ENCODE results near the gene RHOBTB3.

RHOBTB3 gene

DNA sequence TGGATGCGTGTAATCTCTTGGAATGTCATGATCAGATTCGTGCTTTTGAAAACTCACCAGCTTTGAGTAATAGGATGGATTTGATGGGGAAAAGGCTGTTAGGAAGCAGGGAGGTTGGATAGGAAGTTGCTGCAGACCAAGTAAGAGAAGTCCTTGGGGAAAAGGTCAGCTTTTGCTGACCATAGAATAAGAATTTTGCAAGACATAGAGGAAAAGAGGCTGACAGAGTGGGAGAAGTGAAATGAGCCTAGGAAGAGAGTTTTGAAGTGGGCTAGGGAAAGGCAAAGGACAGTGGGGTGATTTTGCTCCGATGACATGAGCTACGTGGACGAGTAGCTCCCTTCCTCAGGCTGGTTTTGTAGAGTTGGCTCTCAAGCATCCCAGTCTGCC is 31.5 kb downstream of the RHOBTB3 start:
- DNase-seq: no peak

- no peak for DNase-seq
These were observed 32.8 kb downstream of the RHOBTB3 start for GRCh38 chr5:95763941-95764340.

DNA sequence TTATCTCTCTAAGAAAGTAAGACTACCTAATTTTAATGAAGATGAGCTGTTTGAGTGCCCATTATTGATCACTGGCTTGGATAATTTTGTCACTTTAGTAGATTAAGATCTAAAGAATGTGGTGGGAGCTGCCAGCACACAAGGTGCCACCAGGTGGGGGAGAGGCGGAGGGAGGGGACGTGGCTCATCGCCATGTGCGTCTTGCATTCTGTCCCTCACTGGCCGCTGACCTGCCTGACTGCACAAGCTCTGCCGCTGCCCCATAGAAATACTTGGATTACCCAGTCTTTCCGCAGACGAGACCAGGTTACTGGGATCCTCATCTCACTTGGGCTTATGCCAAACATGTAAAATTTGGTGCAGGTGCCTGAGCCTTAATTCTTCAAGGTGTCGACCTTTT is 37.6 kb downstream of the RHOBTB3 start:
- DNase-seq: no peak

DNA sequence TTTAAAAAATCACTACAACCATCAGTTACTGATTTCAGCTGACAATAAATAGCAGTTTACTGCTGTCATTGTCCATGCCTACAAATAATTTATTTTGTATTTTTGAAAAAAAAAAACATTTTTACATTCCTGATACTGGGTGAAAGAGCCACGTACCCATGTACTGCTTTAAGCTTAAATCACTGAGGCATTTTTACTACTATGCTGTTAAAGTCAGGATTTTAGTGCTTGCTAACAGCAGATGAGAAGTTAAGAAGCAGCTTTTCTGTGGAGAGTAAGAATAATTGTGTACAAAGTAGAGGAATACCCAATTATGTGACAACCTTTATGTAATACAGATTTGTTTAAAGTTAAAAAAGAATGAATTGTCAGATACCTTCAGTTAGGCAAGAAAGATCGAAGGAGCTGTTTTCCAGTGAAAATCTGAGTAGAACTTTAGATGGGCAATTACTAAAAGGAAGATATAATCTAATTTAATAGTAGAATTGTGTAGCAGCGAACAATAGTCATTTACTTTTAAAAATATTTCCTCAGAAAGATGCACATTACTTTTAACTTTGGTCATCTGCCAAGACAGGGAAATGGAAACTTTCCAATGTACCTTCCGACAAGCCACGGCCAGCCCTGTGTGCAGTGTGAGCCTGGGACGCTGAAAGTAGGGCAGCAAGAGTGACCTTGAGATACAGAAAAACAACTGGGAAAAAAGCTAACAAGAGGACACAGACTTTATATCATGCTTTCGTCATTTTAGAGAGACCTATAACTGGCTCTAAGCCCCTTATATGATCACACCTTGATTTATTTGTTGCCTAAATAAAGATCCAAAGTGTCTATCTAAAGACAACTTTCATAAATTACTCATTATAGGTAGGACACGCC is 39.9 kb downstream of the RHOBTB3 start:
- DNase-seq: no peak

DNA sequence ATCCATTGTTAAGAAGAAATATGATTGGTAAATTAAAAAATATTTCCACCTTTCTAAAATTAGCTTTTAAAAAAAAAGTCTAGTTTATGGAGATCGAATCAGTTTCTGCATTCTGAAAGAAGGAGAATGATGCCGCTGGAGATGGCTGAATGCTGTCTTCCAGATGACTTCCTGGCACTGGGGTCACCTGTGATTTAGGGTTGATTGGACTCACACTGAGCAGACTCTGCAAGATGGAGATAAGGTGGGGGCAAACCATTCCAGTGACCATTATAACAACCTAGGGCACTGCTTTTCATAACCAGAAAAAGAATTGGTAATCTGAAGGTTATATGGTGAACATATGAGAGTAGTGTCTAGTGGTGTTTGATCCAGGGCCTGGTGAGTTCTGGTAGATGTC is 40.8 kb downstream of the RHOBTB3 start:
- no peak for DNase-seq

GRCh38 chr5:95773335-95774059 is 42.4 kb downstream of the RHOBTB3 start:
- no peak for DNase-seq

DNA sequence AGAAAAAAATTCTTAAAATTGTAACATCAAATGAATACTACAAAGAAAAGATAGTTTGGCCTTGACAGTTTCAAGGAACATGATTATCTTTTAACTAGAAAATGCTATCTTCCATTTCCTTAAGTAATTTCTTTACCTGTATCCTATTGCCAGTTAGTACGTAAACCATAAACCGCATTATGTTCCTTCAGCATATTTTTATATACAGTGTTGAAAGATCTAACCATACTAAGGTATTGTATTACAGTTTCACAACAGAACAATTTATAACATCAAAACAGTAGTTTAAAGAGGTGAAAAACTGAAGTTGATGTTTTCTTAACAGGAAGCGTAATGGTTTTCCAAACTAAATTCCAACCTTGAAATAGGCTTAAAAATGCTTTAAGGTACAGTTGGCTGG is 46.3 kb downstream of the RHOBTB3 start:
- no peak for DNase-seq

DNA sequence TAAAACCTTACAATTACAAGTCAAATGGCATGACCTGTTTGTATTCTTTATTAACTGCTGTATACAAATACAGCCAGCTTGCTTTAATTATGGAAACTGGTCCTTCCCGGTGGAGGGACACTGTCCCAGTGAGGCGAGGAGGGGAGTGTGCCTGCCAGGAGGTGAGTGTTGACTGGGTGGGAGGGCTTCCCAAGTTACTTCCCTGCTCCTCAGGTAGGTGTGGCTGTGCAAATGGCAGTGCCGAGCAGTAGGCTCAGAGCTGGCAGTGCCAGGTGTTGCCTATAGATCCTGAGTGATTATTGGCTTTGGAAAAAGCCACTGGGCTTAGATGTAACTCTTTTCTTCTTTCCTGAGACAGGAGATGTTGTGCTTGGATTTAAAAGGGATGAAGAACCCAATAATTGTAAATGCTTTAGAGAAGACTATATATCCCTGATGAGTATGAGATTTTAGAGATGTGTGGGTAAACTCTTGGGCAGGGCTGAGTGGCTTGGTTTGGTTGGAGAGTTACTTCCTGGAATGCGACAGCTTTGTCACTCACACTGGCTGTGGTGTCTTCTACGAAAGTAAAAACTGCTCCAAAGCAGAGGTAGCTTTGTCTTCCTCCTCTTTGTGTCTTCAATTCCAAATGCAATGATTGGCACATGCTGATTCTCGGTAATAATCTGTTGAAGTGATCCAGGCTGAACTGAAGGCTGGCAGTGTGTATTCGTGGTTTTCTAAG is 47.7 kb downstream of the RHOBTB3 start:
- no peak for DNase-seq

- DNase-seq: no peak
These were observed 48.5 kb downstream of the RHOBTB3 start for GRCh38 chr5:95779611-95780010.

DNA sequence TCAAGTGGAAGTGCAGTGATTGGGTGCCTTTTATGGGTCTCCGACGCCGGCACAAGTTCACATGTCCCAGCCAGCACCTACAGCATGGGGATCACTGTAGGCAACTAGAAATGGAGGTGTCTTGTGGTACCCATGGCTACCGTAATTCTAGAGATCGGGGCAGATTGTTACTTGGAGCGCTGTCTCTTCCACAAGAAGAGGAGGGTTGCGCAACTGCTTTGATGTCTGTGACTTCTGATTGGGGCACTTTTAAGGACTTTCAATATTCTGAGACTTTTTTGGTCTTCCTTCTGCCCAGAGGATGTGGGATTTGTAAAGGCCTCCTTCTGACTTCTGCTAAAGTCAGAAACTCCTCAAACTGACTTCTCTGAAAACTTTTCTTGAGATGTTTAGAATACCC is 49.5 kb downstream of the RHOBTB3 start:
- no peak for DNase-seq

DNA sequence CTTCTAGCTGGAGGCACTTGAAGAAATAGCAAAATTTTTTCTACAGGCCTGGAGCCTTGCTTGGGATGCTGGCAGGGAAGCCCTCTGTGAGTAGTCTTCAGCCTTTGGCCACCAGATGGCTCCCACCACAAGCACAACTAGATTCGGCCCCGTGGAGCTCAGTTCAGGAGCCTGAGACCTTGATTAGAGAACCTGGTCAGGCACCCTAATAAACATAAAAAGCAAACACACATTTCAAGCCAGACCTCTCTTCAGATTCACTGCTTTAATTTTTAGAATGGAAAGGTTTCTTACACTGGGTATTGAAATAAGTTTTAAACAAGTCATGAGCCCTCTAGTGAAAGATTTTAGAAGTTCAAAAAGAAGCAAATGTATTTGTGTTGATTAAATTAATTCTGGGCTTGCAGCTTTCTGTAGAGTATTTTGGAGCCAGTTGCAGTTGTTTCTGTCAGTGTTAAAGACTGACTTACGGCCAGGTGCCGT is 50.0 kb downstream of the RHOBTB3 start:
- peak in 55 of 58 donors; percentile 4 to 81 (median 56) for DNase-seq

- no peak for DNase-seq
These were observed 51.0 kb downstream of the RHOBTB3 start for GRCh38 chr5:95782181-95782580.

DNA sequence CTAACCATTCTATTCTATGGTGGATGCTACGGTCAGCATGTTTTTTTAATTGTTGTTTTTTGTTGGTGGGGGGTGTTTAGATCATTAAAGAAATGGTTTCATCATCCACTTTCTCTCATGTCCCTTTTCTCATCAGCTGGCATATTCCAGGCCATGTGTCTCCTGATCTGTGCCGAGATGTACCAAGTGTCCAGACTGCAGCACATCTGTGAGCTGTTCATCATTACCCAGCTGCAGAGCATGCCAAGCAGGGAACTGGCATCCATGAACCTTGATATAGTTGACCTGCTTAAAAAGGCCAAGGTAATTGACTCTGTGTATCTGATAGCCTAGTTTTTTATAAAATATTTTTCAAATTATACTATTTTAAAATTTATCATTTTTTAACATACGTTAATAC is 52.5 kb downstream of the RHOBTB3 start:
- DNase-seq: no peak

DNA sequence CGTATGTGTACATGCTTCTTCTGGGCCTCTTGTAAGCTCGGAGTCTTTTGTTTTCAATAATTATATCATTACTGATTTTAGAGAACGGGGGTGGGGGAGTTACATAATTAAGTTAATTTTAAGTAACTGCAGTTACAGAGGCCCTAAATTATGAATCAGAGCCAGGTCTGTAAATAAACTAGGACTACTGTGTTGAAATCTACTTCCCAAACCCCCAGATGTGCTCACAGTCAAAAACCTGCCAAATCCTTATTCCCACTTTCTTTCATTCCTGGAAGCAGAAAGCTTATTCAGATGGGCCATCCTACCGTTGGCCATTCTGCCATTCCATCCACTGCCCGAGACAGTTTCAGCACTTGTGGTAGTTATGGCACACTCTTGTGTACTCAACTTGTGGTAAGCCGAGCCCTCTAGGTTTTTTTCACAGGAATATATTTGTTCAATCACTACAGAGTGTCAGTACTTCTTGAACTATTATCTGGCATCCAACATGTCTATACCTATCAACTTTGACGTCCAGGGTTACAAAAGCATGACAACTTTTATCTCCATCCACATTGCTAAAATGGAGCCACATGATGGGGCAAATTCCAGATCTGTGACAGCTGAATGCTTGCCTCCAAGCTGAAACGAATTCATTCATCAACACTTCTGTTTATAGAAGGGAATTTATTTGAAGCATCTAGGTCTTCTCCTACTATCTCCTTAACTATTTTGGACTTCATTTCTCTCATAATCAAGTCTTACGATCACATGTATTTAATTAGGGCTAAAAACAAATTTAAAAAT is 53.6 kb downstream of the RHOBTB3 start:
- no peak for DNase-seq

GRCh38 chr5:95786821-95787418 is 55.8 kb downstream of the RHOBTB3 start:
- no peak for DNase-seq

GRCh38 chr5:95788493-95788892 is 57.4 kb downstream of the RHOBTB3 start:
- DNase-seq: no peak

DNA sequence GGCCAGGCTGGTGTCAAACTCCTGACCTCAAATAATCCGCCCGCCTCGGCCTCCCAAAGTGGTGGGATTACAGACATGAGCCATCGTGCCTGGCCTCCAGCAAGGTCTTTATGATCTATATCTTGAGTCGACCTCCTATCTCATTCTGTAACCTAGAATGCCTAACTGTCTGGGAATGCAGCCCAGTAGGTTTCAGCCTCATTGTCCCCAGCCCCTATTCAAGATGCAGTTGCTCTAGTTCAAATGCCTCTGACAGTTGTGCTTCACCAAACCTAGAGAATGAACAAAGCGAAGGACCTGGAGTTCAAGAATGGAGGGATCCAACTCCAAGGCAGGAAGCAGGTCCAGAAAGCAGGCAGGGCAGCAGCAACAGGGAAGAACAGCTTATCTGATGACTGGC is 60.6 kb downstream of the RHOBTB3 start:
- DNase-seq: no peak

DNA sequence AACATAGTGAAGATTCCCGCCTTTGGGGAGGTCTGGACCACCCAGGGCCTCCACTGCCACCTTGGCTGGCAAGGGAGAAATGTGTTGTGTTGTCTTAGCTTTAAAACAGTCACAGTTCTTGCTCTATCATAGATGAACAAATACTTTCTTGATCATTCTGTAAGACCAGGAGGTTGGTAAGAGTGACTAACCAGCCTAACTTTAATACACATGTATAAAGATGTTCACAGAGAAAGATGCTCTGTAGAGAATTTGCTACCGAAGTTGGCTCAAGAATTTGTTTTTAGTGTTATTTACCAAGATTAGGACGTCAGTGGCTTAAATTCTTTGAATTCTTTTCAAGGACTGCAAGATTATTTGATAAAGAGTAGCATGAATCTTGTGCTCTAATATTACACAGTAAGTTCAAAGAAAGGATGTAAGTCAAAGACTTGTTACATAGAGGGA is 63.0 kb downstream of the RHOBTB3 start:
- no peak for DNase-seq

DNA sequence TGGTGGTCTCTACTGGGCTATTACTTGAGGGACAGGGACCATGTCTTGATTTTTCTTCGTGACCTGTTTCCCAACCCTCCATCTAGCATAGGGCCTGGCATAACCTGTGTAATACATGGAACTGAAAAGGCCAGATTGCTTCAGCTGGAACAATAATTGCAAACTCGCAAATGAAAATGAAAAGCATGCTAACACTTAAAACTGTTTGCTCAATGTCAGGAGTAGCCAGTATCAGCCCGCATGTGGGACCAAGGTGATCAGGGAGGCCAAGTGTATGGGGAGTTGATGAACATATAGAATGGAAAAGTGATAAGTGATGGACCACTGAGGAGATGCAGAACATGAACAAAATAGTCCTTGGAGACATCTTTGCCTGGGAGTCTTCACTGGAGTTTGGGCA is 66.2 kb downstream of the RHOBTB3 start:
- DNase-seq: no peak

DNA sequence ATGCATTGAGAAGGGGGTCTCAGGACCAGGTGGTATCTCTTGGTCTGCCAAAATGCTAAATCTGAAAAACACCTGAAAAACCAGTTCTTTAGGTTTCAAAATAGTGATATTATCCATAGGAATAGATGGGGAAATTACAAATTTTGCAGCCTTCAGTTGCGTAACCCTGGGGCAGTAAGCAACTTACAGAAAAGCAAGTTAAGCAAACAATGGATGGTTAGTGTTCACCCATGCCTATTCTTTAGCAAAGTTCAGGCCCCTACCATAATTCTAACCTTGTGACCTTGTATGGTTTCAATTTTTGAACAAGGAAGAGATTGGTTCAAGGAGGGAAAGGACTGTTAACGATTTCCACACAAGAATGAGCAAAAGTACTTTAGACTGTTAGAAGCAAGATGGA is 66.9 kb downstream of the RHOBTB3 start:
- DNase-seq: no peak

GRCh38 chr5:95798545-95798944 is 67.4 kb downstream of the RHOBTB3 start:
- DNase-seq: no peak

All from anterior cingulate cortex (tissue), 58 donors.